Stimulated activated CD4-positive, alpha-beta T cell treated with anti-CD3 and anti-CD28 coated beads, Interleukin-4, amount 100 ng/mL, for 4 hours (primary cell): ENCODE results near the gene TGM4.

Experiments
- DNase-seq, 2 experiments: peaks; one replicate each; pipeline ENCODE4 v3.0.0-alpha.2; 2020

Gene TGM4

GRCh38 chr3:44883213-44883955 is 9.0 kb downstream of the TGM4 start:
- no peak for DNase-seq

GRCh38 chr3:44883999-44884431 is 9.6 kb downstream of the TGM4 start:
- DNase-seq, result no peak

DNA sequence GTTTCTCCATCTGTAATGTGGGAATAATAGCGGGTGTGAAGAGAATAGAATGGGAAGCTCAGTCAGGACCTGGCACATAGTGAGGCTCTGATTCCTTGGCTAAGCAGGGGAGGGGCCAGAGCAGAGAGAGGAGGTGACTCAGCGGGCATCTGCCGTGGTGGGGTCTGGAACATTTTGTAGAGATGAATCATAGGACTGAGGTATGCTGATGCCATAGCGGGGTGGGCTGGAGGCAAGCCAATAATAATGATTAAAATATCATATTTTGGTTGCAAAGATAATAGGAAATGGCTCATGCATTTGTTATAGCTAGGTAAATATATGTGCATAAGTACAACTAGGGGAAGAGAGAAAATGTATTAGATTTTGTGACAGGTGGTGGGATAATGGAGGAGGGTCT is 11.2 kb downstream of the TGM4 start:
- DNase-seq, result no peak

GRCh38 chr3:44886561-44886960 is 12.2 kb downstream of the TGM4 start:
- no peak for DNase-seq

GRCh38 chr3:44887101-44887500 is 12.7 kb downstream of the TGM4 start:
- no peak for DNase-seq

- DNase-seq, result no peak
These were observed 15.8 kb downstream of the TGM4 start for GRCh38 chr3:44890258-44890657.

GRCh38 chr3:44890852-44891251 is 16.4 kb downstream of the TGM4 start:
- DNase-seq, result no peak

- no peak for DNase-seq
These were observed 18.3 kb downstream of the TGM4 start for GRCh38 chr3:44892689-44893088.

GRCh38 chr3:44893097-44893496 is 18.7 kb downstream of the TGM4 start:
- DNase-seq, result no peak

DNA sequence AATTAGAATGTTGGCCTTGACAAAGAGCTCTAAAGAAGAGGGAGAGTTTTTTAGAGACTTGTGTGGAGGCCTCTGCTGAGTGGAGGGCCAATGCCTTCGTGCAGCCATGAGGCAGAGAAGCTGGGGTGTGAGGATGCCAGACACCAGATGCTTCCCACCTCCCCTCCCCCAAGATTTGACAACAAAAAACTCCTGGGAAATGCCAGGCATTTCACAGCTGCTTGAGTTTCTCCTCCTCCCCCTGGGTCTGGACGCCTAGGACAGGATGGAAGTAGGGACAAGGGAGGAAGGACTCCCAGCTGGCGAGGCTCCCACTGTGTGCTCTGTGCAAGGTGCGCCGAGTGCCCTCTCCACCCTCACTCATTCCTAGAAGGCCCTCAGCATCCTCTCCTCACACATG is 20.1 kb downstream of the TGM4 start:
- no peak for DNase-seq

DNA sequence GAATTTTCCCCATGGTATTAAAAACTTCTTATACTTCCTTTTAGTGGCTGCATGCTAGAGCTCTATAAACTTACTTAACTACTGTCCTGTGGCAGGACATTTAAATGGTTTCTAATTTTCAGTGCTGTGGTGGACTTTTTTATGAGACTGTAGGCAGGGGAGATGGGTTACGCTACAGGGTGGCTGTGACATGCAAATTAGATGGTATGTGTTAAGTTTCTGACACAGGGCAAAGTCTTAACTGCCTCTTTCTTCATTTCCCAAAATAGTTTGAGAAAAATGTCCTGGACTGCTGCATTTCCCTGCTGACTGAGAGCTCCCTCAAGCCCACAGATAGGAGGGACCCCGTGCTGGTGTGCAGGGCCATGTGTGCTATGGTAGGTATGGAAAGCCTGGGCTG is 22.0 kb downstream of the TGM4 start:
- DNase-seq, result no peak

DNA sequence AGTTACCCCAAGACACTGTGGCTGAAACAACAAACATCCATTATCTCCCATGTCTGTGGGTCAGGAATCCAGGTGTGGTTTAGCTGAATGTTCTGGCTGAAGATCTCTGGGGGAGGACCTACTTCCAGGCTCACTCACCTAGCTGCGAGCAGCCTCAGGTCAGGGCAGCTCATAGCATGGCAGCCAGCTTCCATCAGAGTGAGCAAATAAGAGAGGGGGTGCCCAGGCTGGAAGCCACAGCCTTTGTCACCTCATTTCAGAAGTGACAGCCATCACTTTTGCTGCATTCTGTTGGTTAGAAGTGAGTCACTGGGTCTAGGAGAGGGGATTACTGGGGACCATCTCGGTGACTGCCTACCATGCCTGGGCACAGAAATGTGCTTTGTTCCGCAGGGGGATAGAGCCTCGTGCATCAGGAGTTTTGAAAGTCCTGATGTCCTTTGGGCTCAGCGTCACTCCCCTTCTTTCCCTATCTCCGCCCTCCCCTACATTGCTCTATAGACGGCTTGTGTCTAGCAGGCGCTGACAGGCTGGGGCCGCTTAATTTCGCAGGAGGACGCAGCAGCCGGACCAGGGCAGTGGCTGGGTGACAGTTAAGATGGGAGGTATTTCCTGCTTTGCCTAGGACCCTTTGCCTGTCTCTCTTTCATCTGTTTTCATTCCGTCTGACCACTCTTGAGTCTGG is 25.4 kb downstream of the TGM4 start:
- DNase-seq, result no peak

- DNase-seq, result no peak
These were observed 28.2 kb downstream of the TGM4 start for GRCh38 chr3:44902628-44903027.

DNA sequence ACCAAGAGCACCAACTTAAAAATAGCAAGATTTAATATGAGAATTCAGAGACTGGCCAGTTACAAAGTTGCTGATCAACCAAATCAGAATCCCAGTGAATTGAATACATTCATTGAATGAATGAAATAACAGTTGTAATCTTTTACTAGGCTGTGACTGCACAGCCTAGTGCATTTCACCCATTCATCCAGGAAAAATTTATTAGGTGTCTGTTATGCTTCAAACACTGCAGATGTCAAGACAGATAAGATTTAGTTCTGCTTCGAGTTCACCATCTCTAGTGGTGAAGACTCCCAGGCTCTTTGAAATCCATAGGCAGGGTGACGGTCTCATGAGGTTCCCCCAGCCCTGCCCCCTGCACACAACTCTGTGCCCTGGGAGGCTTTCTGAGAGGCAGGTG is 28.9 kb downstream of the TGM4 start:
- no peak for DNase-seq

DNA sequence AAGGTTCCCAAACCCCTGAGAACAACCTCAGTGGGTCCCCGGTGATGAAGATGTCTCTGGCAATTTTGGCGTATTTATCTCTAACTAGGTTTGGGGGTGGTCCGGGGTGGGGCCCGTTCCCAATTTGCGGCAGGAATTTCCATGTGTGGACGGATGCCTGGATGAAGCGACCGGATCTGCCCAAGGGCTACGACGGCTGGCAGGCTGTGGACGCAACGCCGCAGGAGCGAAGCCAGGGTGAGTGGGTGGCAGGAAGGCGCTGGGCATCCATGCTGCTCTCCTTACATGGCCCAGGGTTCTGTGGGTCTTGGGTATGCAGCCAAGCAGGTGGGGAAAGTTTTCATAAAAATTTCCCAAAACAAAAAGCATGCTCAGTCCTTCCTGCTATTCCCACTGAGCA is 29.3 kb downstream of the TGM4 start:
- DNase-seq, result no peak

- no peak for DNase-seq
These were observed 31.2 kb downstream of the TGM4 start for GRCh38 chr3:44905446-44906157.

- peak in 1 of 2 experiments; percentile 7 for DNase-seq
These were observed 32.6 kb downstream of the TGM4 start for GRCh38 chr3:44906997-44907396.

- no peak for DNase-seq
These were observed 33.2 kb downstream of the TGM4 start for GRCh38 chr3:44907612-44908011.

GRCh38 chr3:44909063-44909462 is 34.7 kb downstream of the TGM4 start:
- no peak for DNase-seq

GRCh38 chr3:44910693-44911092 is 36.3 kb downstream of the TGM4 start:
- no peak for DNase-seq

GRCh38 chr3:44913868-44914468 is 39.6 kb downstream of the TGM4 start:
- peak; percentile 53 to 66 for DNase-seq

DNA sequence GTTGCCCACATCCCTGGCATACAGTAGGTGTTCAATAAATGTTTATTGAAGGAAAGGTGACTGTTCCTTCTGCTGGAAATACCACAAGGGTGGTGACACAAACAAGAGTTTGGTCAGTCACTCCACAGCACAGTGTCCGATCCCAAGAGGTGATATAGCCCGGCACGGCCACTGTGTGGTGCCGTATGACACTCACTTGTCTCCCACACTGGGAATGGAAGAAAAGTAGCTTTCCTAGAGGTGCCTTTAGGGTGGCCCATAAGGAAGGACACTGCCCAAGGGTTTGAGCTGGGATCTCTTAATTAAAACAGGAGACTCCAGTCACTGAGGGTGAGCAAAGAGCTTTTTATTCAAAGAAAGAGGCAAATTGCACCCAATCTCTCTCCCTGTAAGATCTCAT is 40.5 kb downstream of the TGM4 start:
- DNase-seq, result no peak

GRCh38 chr3:44915702-44916438 is 41.5 kb downstream of the TGM4 start:
- no peak for DNase-seq
